Activated CD4-positive, alpha-beta memory T cell treated with anti-CD3 and anti-CD28 coated beads, Interleukin-2, amount 10 ng/mL, durations not matched to agents 7 days and 5 days (primary cell): ENCODE data around the gene HIPK3. TPM values are rescaled to one million over a fixed set of nuclear protein-coding genes. Genes with fewer than 3 reads are reported as not detected.
"Not testable (repeated sequence)": the region's sequence is repeated elsewhere in the genome, so short reads cannot be mapped to it uniquely, and the experiment has no call there.

Source experiments
- CTCF ChIA-PET: fragments of 350-600 bp; sonication (Branson Sonifier 250); formaldehyde crosslinking; loops from one replicate; lab custom pipeline; 2021; ENCODE audit warnings: antibody characterized with exemption, inconsistent platforms; lab: Charles Lee
- POLR2A ChIA-PET: fragments of 350-600 bp; sonication (Branson Sonifier 250); formaldehyde crosslinking; loops from one replicate; lab custom pipeline; 2021; ENCODE audit warnings: antibody characterized with exemption; lab: Charles Lee
- DNase-seq: peaks from one replicate; pipeline ENCODE4 v3.0.0-alpha.2; 2020
- H3K27ac Mint-ChIP-seq: one replicate; pipeline ENCODE4 v1.8.0; 2021; ENCODE audit warnings: mild to moderate bottlenecking, mixed read lengths
- H3K27me3 Mint-ChIP-seq: one replicate; pipeline ENCODE4 v1.8.0; 2021; ENCODE audit warnings: mixed read lengths
- H3K36me3 Mint-ChIP-seq: one replicate; pipeline ENCODE4 v1.8.0; 2021; ENCODE audit warnings: low read depth, mixed read lengths
- H3K4me1 Mint-ChIP-seq: one replicate; pipeline ENCODE4 v1.8.0; 2021; ENCODE audit warnings: mixed read lengths
- H3K4me3 Mint-ChIP-seq: one replicate; pipeline ENCODE4 v1.8.0; 2021; ENCODE audit warnings: mild to moderate bottlenecking, mixed read lengths
- H3K9me3 Mint-ChIP-seq: one replicate; pipeline ENCODE4 v1.8.0; 2021; ENCODE audit warnings: mixed read lengths
- total RNA-seq, 2 experiments: library from RNA; stranded (reverse); gene quantifications; one replicate each; pipeline ENCODE4 v1.2.3, GENCODE V29; 2021

Gene HIPK3
- total RNA-seq, 2 experiments from 2014 or later, result 44.3 to 45.2 TPM

- POLR2A ChIA-PET, result no interaction called here
- H3K27me3 Mint-ChIP-seq, result no peaks in the 10 kb centered on the region
- H3K9me3 Mint-ChIP-seq, result no peaks in the 10 kb centered on the region
- no peak overlapping the region for H3K27ac Mint-ChIP-seq
- H3K4me1 Mint-ChIP-seq, result peaks cover 3% of the 10 kb centered on the region
- no peak overlapping the region for H3K4me3 Mint-ChIP-seq
- DNase-seq, result no peak
- CTCF ChIA-PET, result no interaction called here
- H3K36me3 Mint-ChIP-seq, result peaks cover 35% of the 10 kb centered on the region
These were observed 34.0 kb downstream of the HIPK3 start for GRCh38 chr11:33291004-33291777.

GRCh38 chr11:33292311-33292710 lies 35.1 kb downstream of the HIPK3 start:
- no peak overlapping the region for H3K27ac Mint-ChIP-seq
- POLR2A ChIA-PET, result no interaction called here
- DNase-seq, result no peak

GRCh38 chr11:33294224-33294623 lies 37.0 kb downstream of the HIPK3 start:
- no peak overlapping the region for H3K4me3 Mint-ChIP-seq
- no peak for DNase-seq
- no peak overlapping the region for H3K27ac Mint-ChIP-seq
- peaks cover 6% of the 10 kb centered on the region for H3K4me1 Mint-ChIP-seq
- peaks cover 30% of the 10 kb centered on the region for H3K36me3 Mint-ChIP-seq
- POLR2A ChIA-PET, result no interaction called here
- CTCF ChIA-PET, result no interaction called here
- no peaks in the 10 kb centered on the region for H3K27me3 Mint-ChIP-seq
- H3K9me3 Mint-ChIP-seq, result peaks cover 2% of the 10 kb centered on the region

More at GRCh38 chr11:33292311-33292710, 35.1 kb downstream of the HIPK3 start:
- H3K9me3 Mint-ChIP-seq, result peaks cover under 1% of the 10 kb centered on the region
- H3K4me1 Mint-ChIP-seq, result peaks cover 5% of the 10 kb centered on the region
- no peaks in the 10 kb centered on the region for H3K27me3 Mint-ChIP-seq
- no peak overlapping the region for H3K4me3 Mint-ChIP-seq
- CTCF ChIA-PET, result no interaction called here
- H3K36me3 Mint-ChIP-seq, result peaks cover 31% of the 10 kb centered on the region

GRCh38 chr11:33294797-33295196 lies 37.6 kb downstream of the HIPK3 start:
- H3K4me3 Mint-ChIP-seq, result no peak overlapping the region
- CTCF ChIA-PET, result no interaction called here
- POLR2A ChIA-PET, result no interaction called here
- H3K9me3 Mint-ChIP-seq, result peaks cover 2% of the 10 kb centered on the region
- no peaks in the 10 kb centered on the region for H3K27me3 Mint-ChIP-seq
- H3K36me3 Mint-ChIP-seq, result peaks cover 31% of the 10 kb centered on the region
- no peak overlapping the region for H3K27ac Mint-ChIP-seq
- no peak for DNase-seq
- peaks cover 6% of the 10 kb centered on the region for H3K4me1 Mint-ChIP-seq

- Mint-ChIP-seq H3K27me3 (no peaks in the 10 kb centered on the region), H3K36me3 (peaks cover 29% of the 10 kb centered on the region), H3K9me3 (peaks cover 2% of the 10 kb centered on the region), H3K27ac (no peak overlapping the region), H3K4me1 (peaks cover 6% of the 10 kb centered on the region), H3K4me3 (no peak overlapping the region)
- POLR2A ChIA-PET, result no interaction called here
- CTCF ChIA-PET, result no interaction called here
- no peak for DNase-seq
These were observed 39.5 kb downstream of the HIPK3 start for GRCh38 chr11:33296695-33297094.

- peaks cover 3% of the 10 kb centered on the region for H3K36me3 Mint-ChIP-seq
- CTCF ChIA-PET, result no interaction called here
- DNase-seq, result no peak
- POLR2A ChIA-PET, result no interaction called here
- no peaks in the 10 kb centered on the region for H3K4me1 Mint-ChIP-seq
- H3K27me3 Mint-ChIP-seq, result no peaks in the 10 kb centered on the region
- H3K4me3 Mint-ChIP-seq, result no peak overlapping the region
- no peaks in the 10 kb centered on the region for H3K9me3 Mint-ChIP-seq
- H3K27ac Mint-ChIP-seq, result no peak overlapping the region
These were observed 46.4 kb downstream of the HIPK3 start for GRCh38 chr11:33303541-33303940.

GRCh38 chr11:33306821-33307220 lies 49.6 kb downstream of the HIPK3 start:
- H3K27ac Mint-ChIP-seq, H3K27me3 Mint-ChIP-seq, H3K9me3 Mint-ChIP-seq, H3K4me3 Mint-ChIP-seq, CTCF ChIA-PET, H3K36me3 Mint-ChIP-seq, H3K4me1 Mint-ChIP-seq, POLR2A ChIA-PET, DNase-seq: not testable (repeated sequence)

- Mint-ChIP-seq H3K27me3 (no peaks in the 10 kb centered on the region), H3K9me3 (no peaks in the 10 kb centered on the region), H3K36me3 (no peaks in the 10 kb centered on the region), H3K27ac (no peak overlapping the region), H3K4me1 (no peaks in the 10 kb centered on the region), H3K4me3 (no peak overlapping the region)
- ChIA-PET CTCF (no interaction called here), POLR2A (no interaction called here)
- DNase-seq, result no peak
These were observed 50.8 kb downstream of the HIPK3 start for GRCh38 chr11:33307984-33308383.

- H3K9me3 Mint-ChIP-seq, result no peaks in the 10 kb centered on the region
- no peaks in the 10 kb centered on the region for H3K27me3 Mint-ChIP-seq
- no peak overlapping the region for H3K27ac Mint-ChIP-seq
- no peak overlapping the region for H3K4me3 Mint-ChIP-seq
- H3K4me1 Mint-ChIP-seq, result no peaks in the 10 kb centered on the region
- CTCF ChIA-PET, result no interaction called here
- POLR2A ChIA-PET, result no interaction called here
- H3K36me3 Mint-ChIP-seq, result no peaks in the 10 kb centered on the region
- no peak for DNase-seq
These were observed 51.9 kb downstream of the HIPK3 start for GRCh38 chr11:33309118-33309517.

GRCh38 chr11:33310720-33311500 lies 53.7 kb downstream of the HIPK3 start:
- Mint-ChIP-seq H3K4me3 (no peak overlapping the region), H3K27ac (no peak overlapping the region), H3K27me3 (no peaks in the 10 kb centered on the region), H3K9me3 (no peaks in the 10 kb centered on the region), H3K4me1 (no peaks in the 10 kb centered on the region), H3K36me3 (no peaks in the 10 kb centered on the region)
- no peak for DNase-seq
- POLR2A ChIA-PET, result no interaction called here
- CTCF ChIA-PET, result no interaction called here

GRCh38 chr11:33311680-33312079 lies 54.5 kb downstream of the HIPK3 start:
- Mint-ChIP-seq H3K4me1 (no peaks in the 10 kb centered on the region), H3K9me3 (no peaks in the 10 kb centered on the region), H3K27ac (no peak overlapping the region), H3K36me3 (no peaks in the 10 kb centered on the region), H3K4me3 (no peak overlapping the region), H3K27me3 (no peaks in the 10 kb centered on the region)
- ChIA-PET POLR2A (interaction anchor here (0.6 kb wide), 1 partner anchor 425 kb away, joined by 3 read pairs; no protein-coding TSS in a partner anchor), CTCF (no interaction called here)
- DNase-seq, result no peak

GRCh38 chr11:33315822-33316221 lies 58.6 kb downstream of the HIPK3 start:
- POLR2A ChIA-PET, result no interaction called here
- Mint-ChIP-seq H3K27ac (no peak overlapping the region), H3K27me3 (no peaks in the 10 kb centered on the region), H3K36me3 (no peaks in the 10 kb centered on the region), H3K4me1 (peaks cover 2% of the 10 kb centered on the region), H3K4me3 (no peak overlapping the region), H3K9me3 (no peaks in the 10 kb centered on the region)
- CTCF ChIA-PET, result no interaction called here
- no peak for DNase-seq

- CTCF ChIA-PET, result no interaction called here
- Mint-ChIP-seq H3K27ac (no peak overlapping the region), H3K9me3 (no peaks in the 10 kb centered on the region), H3K36me3 (no peaks in the 10 kb centered on the region), H3K4me1 (peaks cover 2% of the 10 kb centered on the region), H3K27me3 (no peaks in the 10 kb centered on the region), H3K4me3 (no peak overlapping the region)
- DNase-seq, result no peak
- POLR2A ChIA-PET, result no interaction called here
These were observed 60.5 kb downstream of the HIPK3 start for GRCh38 chr11:33317662-33318061.
